HG03354 (cell line): ENCODE measurements around the gene CNKSR2.

ENCODE experiments used
- ATAC-seq: cut with Tn5 transposase; IDR thresholded peaks from one replicate; pipeline ENCODE4 v1.9.1; 2021; ENCODE audit warnings: mild to moderate bottlenecking; ENCODE audit not compliant: unreplicated experiment, poor library complexity, severe bottlenecking

CNKSR2 gene

DNA sequence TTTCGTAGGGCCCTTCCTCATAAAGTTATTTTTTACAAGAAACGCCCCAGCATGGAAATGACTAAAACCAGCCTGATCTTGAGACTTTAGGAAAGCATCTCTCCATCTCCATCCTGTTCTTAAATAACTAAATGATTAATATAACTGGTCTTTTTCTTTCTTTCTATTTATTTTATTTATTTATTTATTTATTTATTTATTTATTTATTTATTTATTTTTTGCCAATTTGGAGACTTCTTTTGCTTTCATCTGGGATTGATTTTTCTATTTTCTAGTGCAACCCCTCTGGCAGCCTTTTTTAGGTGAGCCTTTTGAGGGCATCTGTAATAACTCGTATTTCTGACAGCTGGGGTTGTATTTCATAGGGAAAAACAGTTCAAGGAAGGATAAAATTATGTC, 285.1 kb downstream of the CNKSR2 start:
- ATAC-seq = no peak

DNA sequence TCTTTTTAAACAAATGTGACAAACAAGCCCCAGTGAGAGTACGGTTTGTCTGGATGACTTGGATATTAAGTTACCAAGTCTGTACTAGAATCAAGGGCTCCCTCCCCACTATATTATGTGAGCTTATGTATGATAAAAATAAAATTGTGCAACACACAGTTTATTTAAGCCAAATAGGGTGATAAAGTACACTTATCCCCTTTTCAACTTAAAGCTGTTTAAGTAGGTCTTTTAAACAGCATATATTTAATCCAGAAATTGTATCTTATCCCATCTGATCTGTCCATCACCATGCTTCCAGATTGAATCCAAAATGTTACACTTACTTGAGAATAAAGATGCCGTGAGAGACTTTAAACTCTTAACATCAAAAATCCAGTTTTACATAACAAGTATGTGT, 285.9 kb downstream of the CNKSR2 start:
- ATAC-seq = no peak

DNA sequence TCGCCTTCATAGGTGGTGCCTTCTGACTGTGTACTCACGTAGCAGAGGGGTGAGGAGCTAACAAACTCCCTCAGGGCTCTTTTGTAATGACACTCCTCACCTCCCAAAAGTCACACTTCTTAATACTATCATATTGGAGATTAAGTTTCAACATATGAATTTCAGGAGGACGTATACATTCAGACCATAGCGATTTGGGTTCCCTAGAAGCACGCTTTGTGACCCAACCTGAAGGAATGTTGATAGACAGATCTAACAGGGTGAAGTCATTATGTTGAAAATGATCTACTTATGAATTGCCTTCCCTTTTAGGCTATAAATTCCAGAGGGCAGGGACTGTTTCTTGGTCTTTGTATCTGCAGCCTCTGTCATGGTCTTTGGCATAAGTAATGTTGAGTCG, 287.1 kb downstream of the CNKSR2 start:
- ATAC-seq = no peak

DNA sequence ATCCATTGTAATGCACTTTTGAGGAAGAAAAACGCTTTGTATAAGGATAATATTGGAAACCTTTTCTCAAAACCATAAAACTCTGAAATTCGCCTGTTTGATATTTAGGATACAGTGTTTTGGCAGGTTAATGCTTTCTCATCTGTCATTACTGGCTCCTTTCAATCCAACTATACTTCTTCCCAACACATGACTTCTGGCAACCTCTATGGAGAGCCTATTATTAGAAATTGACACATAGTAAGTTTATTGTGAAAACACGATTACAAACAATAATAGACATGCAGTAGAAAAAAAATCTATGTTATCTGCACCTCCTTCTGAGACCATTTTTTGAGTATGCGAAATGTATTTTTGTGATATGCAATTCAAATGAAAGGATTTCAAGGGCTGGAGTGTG, 288.5 kb downstream of the CNKSR2 start:
- ATAC-seq = no peak

DNA sequence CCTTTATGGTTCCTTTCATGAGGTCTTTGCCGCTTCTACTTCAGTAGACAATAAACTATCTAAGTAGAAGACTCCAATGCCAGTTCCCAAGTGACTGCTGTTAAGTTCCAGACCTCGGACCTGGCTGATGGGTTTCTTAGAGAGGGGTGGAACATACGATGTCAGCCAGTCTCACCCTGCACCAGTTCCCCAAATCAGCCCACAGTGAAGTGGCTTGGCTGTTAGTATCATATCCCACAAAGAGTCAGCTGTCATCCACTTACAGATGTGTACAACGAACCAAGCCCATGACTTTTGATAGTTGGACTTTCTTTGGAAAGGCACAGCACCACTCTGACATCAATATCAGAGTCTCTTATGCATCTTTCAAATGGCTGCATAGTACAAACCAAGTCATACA, 292.0 kb downstream of the CNKSR2 start:
- no peak for ATAC-seq

DNA sequence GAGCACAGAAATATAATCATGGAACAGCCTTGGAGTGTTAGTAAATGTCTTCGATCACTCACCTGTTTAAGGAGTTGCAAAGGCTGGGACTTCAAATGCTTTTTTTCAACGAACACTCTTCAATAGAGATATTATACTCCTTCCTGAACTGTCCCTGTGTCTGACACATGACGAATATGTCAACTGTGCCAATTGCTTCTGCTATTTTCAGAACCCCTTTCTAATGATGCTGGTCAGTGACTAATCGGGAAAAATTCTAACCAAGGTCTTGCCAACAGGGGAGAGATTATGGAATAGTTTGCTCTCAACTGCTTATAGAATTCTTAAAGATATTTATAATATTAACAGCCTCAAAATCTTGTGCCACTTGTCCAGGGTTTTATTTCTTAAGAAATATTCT, 292.5 kb downstream of the CNKSR2 start:
- no peak for ATAC-seq

DNA sequence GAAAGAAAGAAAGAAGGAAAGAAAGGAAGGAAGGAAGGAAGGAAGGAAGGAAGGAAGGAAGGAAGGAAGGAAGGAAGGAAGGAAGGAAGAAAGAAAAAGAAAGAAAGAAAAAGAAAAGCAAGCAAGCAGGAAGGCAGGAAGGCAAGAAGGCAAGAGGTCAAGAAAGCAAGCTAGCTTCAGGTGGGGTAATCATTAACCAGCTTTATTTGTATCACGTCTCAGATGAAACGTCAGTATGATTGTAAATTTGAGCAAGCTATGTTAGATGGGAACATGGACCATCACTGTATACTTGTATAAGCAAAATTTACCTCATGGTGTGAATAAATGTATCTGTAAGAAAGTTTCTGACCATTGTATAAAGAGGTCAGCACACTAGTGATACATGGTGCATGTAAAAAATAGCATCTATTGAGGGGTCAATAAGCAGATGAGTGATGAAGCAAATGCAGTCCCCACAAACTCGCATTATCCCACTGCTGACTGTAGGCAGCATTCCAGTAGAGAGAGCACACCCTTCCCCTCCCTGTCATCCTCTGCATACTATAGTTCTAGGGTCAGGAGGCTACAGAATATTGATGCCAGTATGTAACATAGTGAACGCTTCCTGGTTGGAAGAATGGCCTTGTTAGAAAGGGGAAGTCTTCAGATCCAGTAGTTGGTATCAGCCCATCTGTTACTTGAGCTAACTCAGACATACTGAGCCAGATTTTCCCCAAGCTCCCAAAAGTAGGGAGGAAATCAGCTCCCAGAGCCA, 300.4 kb downstream of the CNKSR2 start:
- no peak for ATAC-seq

DNA sequence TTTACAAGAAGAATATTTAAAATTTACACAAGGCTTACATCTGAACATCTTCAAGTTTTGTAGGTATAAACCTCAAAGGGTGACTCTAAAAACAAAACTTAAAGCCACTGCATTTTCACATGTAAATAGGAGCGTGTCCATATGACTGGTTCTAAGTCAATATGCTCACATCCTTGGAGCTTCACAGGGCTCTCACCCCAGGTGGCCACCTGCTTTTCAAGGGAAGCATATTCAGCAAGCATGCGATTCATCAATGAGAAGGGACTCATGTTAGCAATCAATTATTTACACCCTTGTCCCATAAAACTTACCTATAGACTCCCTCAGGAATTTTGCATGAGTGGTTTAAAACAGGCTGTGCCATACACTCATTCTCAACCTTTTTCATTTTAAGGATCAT, 301.7 kb downstream of the CNKSR2 start:
- ATAC-seq = no peak

DNA sequence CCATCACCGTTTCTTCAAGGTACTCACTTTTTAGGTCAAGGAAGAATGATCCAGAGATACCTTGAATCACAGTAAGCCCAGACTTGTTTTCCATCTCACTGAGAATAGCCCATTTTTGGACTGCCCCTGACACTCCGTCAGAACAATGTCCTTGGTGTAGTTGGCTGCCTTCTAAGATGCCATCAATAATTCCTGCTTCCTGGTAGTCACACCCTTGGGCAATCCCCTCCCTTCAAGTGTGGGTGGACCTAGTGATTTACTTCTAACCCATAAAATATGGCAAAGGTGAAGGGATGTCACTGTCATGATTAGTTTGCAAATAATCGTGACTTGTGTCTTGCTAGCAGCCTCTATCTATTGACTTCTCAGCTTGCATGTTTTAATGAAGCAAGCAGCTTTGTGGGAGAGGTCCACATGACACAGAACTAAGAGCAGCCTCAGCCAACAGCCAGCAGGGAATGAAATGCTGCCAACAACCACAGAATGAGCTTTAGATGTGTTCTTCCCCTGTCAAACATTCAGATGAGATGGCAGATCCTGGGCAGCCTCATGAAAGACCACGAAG, 303.9 kb downstream of the CNKSR2 start:
- ATAC-seq = no peak

DNA sequence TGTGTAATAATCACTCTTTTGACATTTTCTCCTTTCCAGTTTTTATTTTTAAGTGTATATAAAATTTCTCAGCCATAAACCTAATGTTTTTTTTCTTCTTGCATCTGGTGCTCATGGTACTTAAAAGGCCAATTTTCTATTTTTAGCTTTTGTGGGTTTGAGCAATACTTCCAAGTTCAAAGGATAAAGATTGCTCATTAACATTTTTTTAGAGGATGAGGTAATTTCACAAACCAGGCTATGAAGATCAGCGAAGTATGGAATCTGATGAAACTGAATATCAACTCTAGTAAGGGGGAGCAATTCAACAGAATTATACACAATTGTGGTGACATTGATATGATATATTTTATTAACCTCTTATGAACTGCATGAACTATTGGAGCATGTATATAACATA, 309.7 kb downstream of the CNKSR2 start:
- ATAC-seq = no peak

DNA sequence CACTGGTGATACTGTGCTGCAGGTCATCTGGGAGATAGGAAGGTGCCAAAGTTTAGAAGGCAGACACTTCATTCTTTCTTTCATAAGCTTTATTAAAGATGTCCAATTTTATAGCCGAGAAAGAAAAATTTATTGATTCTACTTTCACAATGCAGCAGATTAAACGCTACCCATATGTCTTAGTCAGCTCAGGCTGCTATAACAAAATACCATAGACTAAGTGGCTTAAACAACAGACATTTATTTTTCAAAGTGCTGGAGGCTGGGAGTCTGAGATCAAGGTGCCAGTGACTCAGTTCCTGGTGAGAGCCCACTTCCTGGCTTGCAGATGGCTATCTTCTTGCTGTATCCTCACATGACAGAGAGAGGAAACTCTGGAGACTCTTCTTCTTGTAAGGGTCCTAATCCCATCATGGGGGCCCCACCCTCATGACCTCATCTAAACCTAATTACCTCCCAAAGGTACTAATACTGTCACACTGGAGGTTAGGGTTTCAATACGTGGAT, 317.3 kb downstream of the CNKSR2 start:
- no peak for ATAC-seq

DNA sequence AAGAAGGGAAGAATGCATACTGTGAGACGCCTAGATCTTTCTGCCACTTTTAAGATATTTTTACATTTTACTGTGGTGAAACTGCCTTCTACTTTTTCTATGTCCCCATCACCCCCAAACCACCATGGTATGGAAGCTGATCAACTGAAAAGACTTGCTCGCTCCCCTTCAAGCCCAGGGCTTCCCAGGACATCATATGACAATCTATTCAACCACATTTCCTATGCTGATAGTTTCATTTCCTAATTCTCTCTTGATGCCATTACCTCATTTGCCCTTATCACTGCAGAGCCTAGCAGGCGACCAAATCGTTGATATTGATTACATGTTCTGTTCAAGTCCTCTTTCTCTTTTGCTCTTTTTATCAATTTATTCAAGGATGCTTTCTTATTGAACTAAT, 324.1 kb downstream of the CNKSR2 start:
- ATAC-seq = no peak

DNA sequence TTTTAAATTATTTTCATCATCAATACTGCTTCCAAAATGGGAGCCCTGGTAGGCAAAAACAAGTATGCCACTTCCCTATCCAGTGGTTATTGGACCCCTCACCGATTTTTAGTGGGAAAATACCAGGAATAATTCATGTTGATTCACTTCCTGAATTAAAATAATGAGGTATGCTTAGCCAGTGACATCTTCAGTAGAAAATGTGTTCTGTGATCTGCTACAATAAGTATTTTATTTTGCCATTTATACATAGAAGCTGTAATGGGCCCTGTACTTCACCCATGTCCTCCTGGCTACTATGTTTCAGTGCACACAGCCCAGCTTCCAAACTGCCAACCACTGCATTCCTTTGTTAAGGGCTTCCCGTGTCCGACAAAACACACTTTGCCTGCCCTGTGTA, 324.9 kb downstream of the CNKSR2 start:
- no peak for ATAC-seq

DNA sequence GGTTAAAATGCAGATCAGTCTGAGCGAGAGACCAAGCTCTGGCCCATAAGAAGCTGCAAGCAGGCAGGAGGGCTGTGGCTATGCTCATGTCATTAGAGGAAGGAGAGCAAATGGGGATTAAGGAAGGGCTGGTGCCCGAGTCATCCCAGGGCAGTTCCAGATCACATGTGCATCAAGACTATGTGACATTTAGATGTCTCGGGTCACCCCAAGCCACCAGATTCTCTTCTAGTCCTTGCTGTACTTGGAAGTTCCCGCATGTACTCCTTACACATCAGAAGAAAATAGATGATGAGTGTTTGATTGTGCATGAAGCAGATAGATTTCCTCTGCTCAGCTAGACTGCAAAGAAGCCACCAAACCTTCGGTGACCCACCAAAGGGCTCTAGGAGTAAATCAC, 326.1 kb downstream of the CNKSR2 start:
- ATAC-seq = no peak

DNA sequence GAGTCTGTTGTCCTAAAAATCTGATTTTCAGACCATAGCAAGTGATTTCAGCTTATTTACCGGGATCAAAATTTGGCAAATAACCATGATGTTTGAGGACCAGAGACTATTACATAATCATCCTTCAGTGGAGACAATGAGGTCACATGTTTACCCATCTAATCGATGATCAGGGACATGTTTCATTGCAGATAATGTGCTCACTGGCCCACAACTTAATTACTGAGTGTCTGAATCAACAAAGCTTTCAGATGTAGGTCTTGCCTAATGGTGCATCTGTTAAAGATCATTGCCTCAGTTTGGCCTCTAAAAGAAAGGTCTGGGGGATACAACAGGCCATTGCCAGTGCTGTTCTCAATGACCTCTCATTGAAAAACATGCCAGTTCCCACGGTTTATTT, 326.7 kb downstream of the CNKSR2 start:
- ATAC-seq = no peak

DNA sequence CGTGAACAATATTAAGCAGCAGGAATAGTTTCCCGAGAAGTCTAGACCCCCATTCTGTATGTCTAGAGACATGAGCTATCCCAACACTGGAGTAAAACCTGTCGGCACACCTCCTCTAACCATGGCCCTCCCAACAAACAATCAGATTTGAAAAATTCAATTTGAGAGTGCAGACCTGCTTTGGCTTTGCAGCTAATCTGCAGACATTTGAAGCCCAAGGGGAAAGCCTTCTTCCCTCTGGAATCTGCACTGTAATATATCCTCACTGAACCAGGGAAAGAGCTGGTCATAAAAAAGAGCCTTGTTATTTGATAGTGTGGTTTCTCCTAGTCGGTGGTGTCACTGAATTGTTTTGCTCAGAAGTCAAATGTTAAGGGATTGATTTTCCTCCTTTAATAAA, 328.5 kb downstream of the CNKSR2 start:
- ATAC-seq = no peak
